Thymus (tissue), 11 donors: ENCODE results near the gene CEP83. TPM values are rescaled to one million over a fixed set of nuclear protein-coding genes. Genes with fewer than 3 reads are reported as not detected.
A peak's percentile ranks its signal among the peaks of the same experiment; 100 is the strongest.

Experiments
- DNase-seq, 9 donors: peaks; one replicate each; pipeline ENCODE4 v3.0.0-alpha.2; 2013; ENCODE audit warnings: low spot score in 9 of 9, low read depth in 6 of 9, missing footprints in 1 of 9
- H3K27ac ChIP-seq, 2 donors: one replicate each; pipeline ENCODE4 v1.5.1; 2013; ENCODE audit warnings: control low read depth in 1 of 2, low read depth in 1 of 2, low read length in 1 of 2, mild to moderate bottlenecking in 1 of 2, moderate library complexity in 1 of 2
- H3K27me3 ChIP-seq, 2 donors: one replicate each; pipeline ENCODE4 v1.5.1; 2013; ENCODE audit warnings: low read length in 1 of 2; ENCODE audit not compliant: control insufficient read depth in 2 of 2, insufficient read depth in 1 of 2
- H3K36me3 ChIP-seq, 2 donors: one replicate each; pipeline ENCODE4 v1.5.1; 2013; ENCODE audit warnings: low read length in 1 of 2, mild to moderate bottlenecking in 1 of 2, moderate library complexity in 1 of 2; ENCODE audit not compliant: control insufficient read depth in 2 of 2, insufficient read depth in 2 of 2
- H3K4me1 ChIP-seq, 2 donors: one replicate each; pipeline ENCODE4 v1.5.1; 2013; ENCODE audit warnings: low read length in 2 of 2; ENCODE audit not compliant: control insufficient read depth in 2 of 2, insufficient read depth in 2 of 2
- H3K4me3 ChIP-seq, 2 donors: one replicate each; pipeline ENCODE4 v1.5.1; 2013; ENCODE audit warnings: low read length in 2 of 2, control low read depth in 1 of 2, mild to moderate bottlenecking in 1 of 2
- H3K9me3 ChIP-seq, 2 donors: one replicate each; pipeline ENCODE4 v1.5.1; 2013; ENCODE audit warnings: low read length in 1 of 2, mild to moderate bottlenecking in 1 of 2; ENCODE audit not compliant: control insufficient read depth in 2 of 2, insufficient read depth in 1 of 2
- WGBS: extraction: QIAGEN DNeasy Blood & Tissue Kit; methylation state at CpG from one replicate; pipeline ENCODE4 v1.1.7; 2013; 5-methylcytosine and 5-hydroxymethylcytosine counted together
- polyA plus RNA-seq: library from polyadenylated mRNA; stranded (reverse); fragments of 200-250 nt; gene quantifications from one replicate; pipeline ENCODE4 v1.2.3, GENCODE V29; 2013
- total RNA-seq: library from RNA; stranded (reverse); fragments of 120-200 nt; gene quantifications from one replicate; pipeline ENCODE4 v1.2.4, GENCODE V29; 2013
- donor health status: healthy.

Gene CEP83
- total and polyA plus RNA-seq, 2 donors = 15.1 TPM

- WGBS = 94% methylated on average over 13 of the region's 13 CpGs
- no peak overlapping the region for H3K4me3 ChIP-seq
- no peaks in the 10 kb centered on the region for H3K4me1 ChIP-seq
- no peak overlapping the region for H3K27ac ChIP-seq
- no peak for DNase-seq
- no peaks in the 10 kb centered on the region for H3K9me3 ChIP-seq
- H3K27me3 ChIP-seq = no peaks in the 10 kb centered on the region
- H3K36me3 ChIP-seq = peaks cover 0 to 2% of the 10 kb centered on the region in 2 donors
Observed at GRCh38 chr12:94289461-94290312, 170.0 kb downstream of the CEP83 start.

DNA sequence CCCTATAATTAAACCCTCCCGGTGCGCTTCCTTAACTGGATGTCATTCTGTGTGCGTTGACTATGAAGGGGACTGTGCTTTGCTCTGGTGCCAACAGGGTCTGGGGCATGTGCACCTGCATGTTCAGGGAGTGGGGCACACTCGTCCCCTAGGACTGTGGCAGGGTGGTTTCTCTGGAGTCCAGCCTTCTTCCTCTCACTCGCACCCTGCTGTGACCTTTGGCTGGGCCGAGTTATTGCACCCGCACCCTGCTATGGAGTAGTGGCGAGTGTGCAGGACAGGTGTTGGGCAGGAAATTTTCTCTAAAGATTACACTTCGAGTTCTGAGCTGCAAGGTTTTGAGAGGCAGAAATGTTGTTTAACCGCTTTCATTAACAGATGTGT is 172.4 kb downstream of the CEP83 start:
- no peak overlapping the region for H3K4me3 ChIP-seq

GRCh38 chr12:94286583-94287244 is 173.0 kb downstream of the CEP83 start:
- Histone ChIP-seq H3K27me3 (no peaks in the 10 kb centered on the region), H3K9me3 (no peaks in the 10 kb centered on the region), H3K4me1 (peaks cover 0 to 19% of the 10 kb centered on the region in 2 donors), H3K36me3 (peaks cover 0 to 2% of the 10 kb centered on the region in 2 donors), H3K27ac (no peak overlapping the region), H3K4me3 (no peak overlapping the region)
- DNase-seq = no peak
- WGBS = 96% methylated on average over 4 of the region's 4 CpGs

More for the DNA sequence above, 172.4 kb downstream of the CEP83 start:
- Histone ChIP-seq H3K9me3 (no peaks in the 10 kb centered on the region), H3K36me3 (peaks cover 0 to 2% of the 10 kb centered on the region in 2 donors), H3K4me1 (peaks cover 0 to 15% of the 10 kb centered on the region in 2 donors), H3K27ac (no peak overlapping the region), H3K27me3 (no peaks in the 10 kb centered on the region)
- DNase-seq = no peak
- WGBS = 96% methylated on average over 10 of the region's 10 CpGs

DNA sequence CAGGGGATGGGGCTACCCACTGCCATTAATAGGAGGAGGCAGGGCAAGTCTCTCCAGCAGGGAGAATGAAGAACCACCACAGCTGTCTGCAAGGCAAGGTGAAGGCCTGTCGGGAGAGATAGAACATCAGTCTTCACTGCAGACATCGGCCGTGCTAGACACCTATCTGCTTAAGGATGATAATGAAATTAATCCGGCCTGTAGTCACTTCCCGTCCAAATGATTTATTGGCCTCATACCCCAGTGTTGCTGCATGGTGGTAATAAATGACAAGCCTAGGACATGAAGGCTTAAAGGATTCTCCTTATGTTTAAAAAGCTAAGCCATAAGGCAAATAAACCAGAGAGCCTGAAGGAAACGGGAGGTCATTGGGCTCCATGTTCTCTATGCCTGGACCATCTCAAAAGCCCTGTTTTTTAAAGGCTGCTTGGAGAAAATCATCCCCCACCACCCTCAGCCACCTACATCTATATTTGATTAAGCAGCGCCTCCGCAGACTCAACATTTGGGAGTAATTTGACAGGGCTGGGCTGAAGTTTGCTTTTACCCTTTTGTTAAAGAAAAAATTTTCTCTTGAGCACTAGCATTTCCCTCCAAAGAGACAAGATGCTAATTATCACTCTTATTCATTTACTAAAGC is 173.6 kb downstream of the CEP83 start:
- no peak overlapping the region for H3K27ac ChIP-seq
- no peak overlapping the region for H3K4me3 ChIP-seq
- peaks cover 0 to 20% of the 10 kb centered on the region in 2 donors for H3K4me1 ChIP-seq
- peaks cover 0 to 2% of the 10 kb centered on the region in 2 donors for H3K36me3 ChIP-seq
- DNase-seq = no peak
- H3K27me3 ChIP-seq = no peaks in the 10 kb centered on the region
- 96% methylated on average over 8 of the region's 8 CpGs for WGBS
- H3K9me3 ChIP-seq = no peaks in the 10 kb centered on the region

GRCh38 chr12:94284859-94285258 is 174.8 kb downstream of the CEP83 start:
- no peak for DNase-seq

GRCh38 chr12:94284046-94284445 is 175.6 kb downstream of the CEP83 start:
- DNase-seq = no peak
- Histone ChIP-seq H3K9me3 (no peaks in the 10 kb centered on the region), H3K27ac (no peak overlapping the region), H3K4me1 (peaks cover 0 to 20% of the 10 kb centered on the region in 2 donors), H3K27me3 (no peaks in the 10 kb centered on the region), H3K36me3 (peaks cover 0 to 2% of the 10 kb centered on the region in 2 donors), H3K4me3 (no peak overlapping the region)
- 93% methylated on average over 1 of the region's 1 CpG for WGBS

More at GRCh38 chr12:94284859-94285258, 174.8 kb downstream of the CEP83 start:
- H3K27me3 ChIP-seq = no peaks in the 10 kb centered on the region
- H3K27ac ChIP-seq = no peak overlapping the region
- no peak overlapping the region for H3K4me3 ChIP-seq
- peaks cover 0 to 2% of the 10 kb centered on the region in 2 donors for H3K36me3 ChIP-seq
- WGBS = 90% methylated on average over 2 of the region's 2 CpGs
- H3K4me1 ChIP-seq = peaks cover 0 to 20% of the 10 kb centered on the region in 2 donors
- H3K9me3 ChIP-seq = no peaks in the 10 kb centered on the region

DNA sequence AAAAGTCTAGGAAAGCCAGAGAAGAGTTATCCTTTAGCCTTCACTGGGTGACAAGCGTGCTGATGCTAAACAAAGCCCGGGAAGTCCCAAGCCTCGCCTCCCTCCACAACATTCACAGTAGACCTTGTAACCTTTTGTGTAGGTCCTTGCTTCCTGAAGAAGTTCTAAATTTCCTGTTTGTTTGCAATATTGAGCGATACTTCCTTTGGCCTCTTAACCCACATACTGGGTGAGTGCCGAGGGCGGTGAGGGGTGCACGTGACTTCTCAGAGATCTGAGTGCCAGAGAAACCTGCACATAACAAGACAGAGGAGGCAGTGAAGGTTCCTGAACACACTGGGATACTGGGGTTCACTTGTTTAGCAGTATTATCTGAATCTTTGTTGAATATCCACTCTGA is 177.0 kb downstream of the CEP83 start:
- peak; percentile 20 to 84 (median 61) for DNase-seq
- H3K9me3 ChIP-seq = no peaks in the 10 kb centered on the region
- H3K4me1 ChIP-seq = peaks cover 0 to 20% of the 10 kb centered on the region in 2 donors
- H3K27ac ChIP-seq = peak overlapping the region; percentile 43 to 81
- 83% methylated on average over 7 of the region's 7 CpGs for WGBS
- no peak overlapping the region for H3K4me3 ChIP-seq
- peaks cover 0 to 2% of the 10 kb centered on the region in 2 donors for H3K36me3 ChIP-seq
- no peaks in the 10 kb centered on the region for H3K27me3 ChIP-seq

GRCh38 chr12:94280063-94280462 is 179.6 kb downstream of the CEP83 start:
- Histone ChIP-seq H3K27me3 (no peaks in the 10 kb centered on the region), H3K36me3 (no peaks in the 10 kb centered on the region), H3K4me1 (peaks cover 0 to 20% of the 10 kb centered on the region in 2 donors), H3K27ac (no peak overlapping the region), H3K4me3 (no peak overlapping the region), H3K9me3 (no peaks in the 10 kb centered on the region)
- WGBS = 97% methylated on average over 7 of the region's 7 CpGs
- DNase-seq = no peak
